KOPT-K1 (cell line): ENCODE data around the gene RB1.
"Not testable (repeated sequence)": the region's sequence is repeated elsewhere in the genome, so short reads cannot be mapped to it uniquely, and the experiment has no call there.

Experiments used
- H3K27ac ChIP-seq: fragments of 200-600 bp; sonication (generic); 2 replicates; pipeline ENCODE4 v1.5.1; 2016; ENCODE audit warnings: antibody characterized with exemption, mild to moderate bottlenecking, low read depth, low read length; ENCODE audit not compliant: poor library complexity, severe bottlenecking
- H3K36me3 ChIP-seq: fragments of 200-600 bp; sonication (generic); 2 replicates; pipeline ENCODE4 v1.5.1; 2017; ENCODE audit warnings: antibody characterized with exemption, mild to moderate bottlenecking, low read length, moderate library complexity; ENCODE audit not compliant: insufficient read depth
- H3K9me3 ChIP-seq: fragments of 200-600 bp; sonication (generic); 2 replicates; pipeline ENCODE4 v1.5.1; 2017; ENCODE audit warnings: antibody characterized with exemption, low read length, mild to moderate bottlenecking; ENCODE audit not compliant: insufficient read depth, poor library complexity, severe bottlenecking

The RB1 gene

DNA sequence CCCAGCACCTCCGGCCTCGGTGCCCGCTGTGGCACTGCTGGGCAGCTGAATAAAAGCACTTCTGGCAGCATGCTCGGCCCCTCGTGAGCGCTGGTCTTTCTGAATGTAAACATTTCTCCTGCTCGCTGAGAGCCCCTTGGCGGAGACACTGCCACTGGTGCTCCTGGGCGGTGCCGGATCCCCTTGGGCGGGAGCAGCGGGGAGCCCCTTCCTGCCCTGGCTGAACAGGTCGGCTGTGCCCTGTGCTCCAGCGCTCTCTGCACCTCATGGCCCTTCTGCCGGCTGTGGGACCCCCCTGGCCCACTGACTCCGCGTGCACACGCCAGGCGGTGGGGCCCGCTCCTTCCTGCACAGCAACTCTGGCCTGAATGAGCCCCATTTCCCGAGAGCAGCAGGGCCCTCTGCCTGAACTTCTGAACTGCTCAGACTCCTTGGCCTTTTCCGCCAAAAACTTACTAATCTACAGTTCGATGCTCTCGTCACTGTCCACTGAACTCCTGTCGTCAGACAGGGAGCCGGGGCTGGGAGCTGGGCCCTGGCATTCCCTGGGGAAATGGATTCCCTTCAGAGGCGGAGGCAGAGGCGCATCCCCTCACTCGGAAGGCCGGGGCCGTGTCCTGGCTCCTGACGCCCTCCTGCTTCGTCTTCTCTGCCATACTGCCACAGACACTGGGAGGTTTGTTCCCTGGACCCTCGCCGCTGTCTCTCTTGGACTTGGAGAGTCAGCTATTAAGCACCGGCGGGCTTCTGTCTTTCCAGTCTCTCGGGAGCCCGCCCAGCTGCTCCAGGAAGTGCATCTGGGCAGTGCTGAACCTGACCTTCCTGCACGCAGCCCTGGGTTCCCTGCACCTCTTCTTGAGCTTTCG, 14.2 kb downstream of the RB1 start:
- Histone ChIP-seq H3K36me3 (peaks cover 100% of the 10 kb centered on the region), H3K27ac (no peak overlapping the region), H3K9me3 (peaks cover 90% of the 10 kb centered on the region)

DNA sequence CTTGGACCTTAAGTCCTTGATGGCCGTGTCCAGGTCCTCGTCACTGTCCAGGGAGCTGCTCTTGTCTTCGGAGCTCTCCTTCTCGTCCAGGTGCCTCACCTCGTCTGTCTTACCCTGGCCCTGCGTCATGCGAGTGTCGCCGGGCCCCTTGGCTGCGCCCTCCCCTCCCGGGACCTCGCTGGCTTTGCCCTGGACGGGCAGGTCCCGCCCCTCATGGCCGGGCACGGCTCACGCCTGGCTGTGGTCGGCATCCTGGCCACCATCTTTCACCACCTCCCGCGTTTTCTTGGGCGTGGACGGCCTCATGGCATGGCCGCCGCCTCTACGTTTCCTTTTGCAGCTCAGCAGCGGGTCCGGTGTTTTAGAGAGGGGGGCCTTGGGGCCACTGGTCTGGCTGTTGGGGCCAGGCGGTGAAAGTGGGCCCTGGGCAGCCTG, 14.8 kb downstream of the RB1 start:
- Histone ChIP-seq H3K9me3 (peaks cover 88% of the 10 kb centered on the region), H3K27ac (no peak overlapping the region), H3K36me3 (peaks cover 95% of the 10 kb centered on the region)

DNA sequence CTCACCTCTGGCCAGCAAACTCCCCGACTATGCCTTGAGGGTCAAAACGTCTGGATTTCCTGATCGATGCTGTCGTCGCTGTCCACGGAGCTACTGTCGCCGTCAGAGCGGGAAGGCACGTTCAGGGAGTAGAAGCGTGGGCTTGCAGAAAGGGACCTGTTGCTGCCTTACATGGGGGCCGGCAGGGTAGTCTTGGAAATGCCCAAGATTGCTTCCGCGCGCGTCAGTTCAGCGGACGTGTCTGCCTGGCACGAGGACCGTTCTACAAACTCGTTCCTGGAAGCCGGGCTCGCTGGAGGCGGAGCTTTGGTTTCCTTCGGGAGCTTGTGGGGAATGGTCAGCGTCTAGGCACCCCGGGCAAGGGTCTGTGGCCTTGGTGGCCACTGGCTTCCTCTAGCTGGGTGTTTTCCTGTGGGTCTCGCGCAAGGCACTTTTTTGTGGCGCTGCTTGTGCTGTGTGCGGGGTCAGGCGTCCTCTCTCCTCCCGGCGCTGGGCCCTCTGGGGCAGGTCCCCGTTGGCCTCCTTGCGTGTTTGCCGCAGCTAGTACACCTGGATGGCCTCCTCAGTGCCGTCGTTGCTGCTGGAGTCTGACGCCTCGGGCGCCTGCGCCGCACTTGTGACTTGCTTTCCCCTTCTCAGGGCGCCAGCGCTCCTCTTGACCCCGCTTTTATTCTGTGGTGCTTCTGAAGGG, 15.4 kb downstream of the RB1 start:
- no peak overlapping the region for H3K27ac ChIP-seq
- peaks cover 89% of the 10 kb centered on the region for H3K36me3 ChIP-seq
- H3K9me3 ChIP-seq: peaks cover 83% of the 10 kb centered on the region

DNA sequence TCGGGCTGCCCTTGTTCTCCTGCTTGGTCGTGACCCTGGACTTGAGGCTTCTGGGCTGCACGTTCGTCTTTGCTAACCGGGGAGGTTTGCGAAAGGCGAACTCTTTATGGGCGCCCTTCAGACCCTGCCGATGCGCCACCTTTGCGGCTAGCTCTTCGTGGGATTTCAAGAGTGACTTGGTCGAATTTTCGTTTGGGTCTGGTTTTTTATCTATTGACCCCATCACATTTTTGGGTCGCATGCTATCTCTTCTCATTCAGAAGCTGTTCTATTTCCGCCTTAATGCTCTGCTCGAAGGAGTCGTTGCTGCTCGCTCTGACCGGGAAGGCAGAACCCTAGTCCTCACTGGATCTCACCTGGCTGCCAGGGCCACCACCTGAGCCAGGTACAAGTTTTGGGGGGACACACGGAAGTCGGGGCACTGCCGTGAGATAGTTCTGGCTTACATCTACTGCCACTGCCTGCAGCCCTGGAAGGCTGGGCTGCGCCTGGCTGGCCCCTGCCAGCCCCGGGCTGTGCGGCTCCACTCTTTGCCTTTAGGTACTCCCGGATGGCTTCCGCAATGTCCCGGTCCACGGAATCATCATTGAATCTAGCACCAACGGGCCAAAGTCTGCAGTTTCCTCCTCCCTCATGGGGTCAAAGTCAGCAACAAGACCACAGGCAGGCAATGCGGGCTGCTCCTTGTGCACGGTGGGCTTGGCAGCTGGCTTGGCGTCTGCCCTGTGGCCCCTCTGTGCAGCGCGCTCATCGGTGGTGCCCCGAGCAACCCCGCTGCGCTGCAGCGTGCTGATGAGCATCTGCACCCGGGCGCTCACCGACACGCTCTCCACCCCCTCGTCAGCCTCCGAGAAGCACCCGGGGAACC, 16.2 kb downstream of the RB1 start:
- Histone ChIP-seq H3K36me3 (peaks cover 88% of the 10 kb centered on the region), H3K9me3 (peaks cover 80% of the 10 kb centered on the region)

DNA sequence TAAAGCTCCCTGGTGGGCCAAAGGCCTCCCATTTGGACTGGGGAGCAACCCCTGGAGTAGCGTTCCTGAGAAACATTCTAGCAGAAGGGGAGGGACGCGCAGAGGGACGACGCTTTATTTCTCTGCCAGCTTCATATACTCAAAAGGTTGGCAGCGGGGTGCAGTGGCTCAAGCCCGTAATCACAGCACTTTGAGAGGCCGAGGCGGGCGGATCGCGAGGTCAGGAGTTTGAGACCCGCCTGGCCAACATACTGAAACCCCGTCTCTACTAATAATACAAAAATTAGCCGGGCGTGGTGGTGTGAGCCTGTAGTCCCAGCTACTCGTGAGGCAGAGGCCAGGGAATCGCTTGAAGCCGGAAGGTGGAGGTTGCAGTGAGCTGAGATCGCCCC, 16.8 kb downstream of the RB1 start:
- Histone ChIP-seq H3K9me3 (peaks cover 75% of the 10 kb centered on the region), H3K36me3 (peaks cover 88% of the 10 kb centered on the region), H3K27ac (no peak overlapping the region)

More for the DNA sequence above, 16.2 kb downstream of the RB1 start:
- no peak overlapping the region for H3K27ac ChIP-seq

DNA sequence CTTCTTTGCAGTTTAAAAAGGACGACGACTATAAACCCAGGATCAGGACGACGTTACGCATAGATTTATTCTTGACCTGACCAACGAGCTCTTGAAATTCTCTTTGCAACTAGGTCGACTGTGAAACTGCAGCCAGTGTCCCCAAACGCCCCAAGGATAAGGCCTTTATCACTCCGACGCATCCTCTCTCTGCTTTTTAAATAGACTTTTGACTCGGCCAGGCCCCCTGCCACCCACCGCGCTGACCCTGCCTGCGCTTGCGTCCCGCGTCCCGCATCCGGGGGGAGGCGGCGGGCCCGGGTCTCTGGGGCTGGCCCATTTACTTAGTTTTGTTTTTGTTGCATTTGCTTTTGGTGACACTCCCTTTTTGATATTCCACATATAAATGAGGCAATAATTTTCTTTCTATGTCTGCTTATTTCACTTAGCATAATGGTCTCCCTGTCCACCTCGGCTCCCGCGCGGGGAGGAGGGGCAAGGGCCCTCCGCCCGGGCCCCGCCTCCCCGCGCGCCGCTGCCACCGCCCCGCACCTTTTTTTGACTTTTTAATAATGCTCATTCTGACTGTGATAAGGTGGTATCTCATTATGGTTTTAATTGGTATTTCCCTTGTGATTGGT, 17.4 kb downstream of the RB1 start:
- no peak overlapping the region for H3K27ac ChIP-seq
- peaks cover 70% of the 10 kb centered on the region for H3K9me3 ChIP-seq
- peaks cover 87% of the 10 kb centered on the region for H3K36me3 ChIP-seq

DNA sequence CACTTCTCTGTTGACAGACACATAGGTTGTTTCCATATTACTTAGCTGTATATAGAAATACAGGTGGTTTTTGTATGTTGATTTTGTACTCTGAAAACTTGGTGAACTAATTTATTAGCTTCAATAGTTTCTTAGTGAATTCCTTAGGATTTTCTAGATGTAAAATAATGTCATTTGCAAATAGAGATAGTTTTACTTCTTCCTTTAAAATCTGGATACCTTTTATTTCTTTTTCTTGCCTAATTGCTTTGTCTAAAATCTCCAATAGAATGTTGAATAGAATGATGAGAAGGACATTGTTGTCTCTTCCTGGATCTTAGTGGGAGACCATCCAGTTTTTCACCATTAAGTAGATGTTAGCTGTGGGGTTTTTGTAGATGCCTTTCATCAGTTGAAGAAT, 18.7 kb downstream of the RB1 start:
- Histone ChIP-seq H3K9me3 (peaks cover 57% of the 10 kb centered on the region), H3K36me3 (peaks cover 85% of the 10 kb centered on the region), H3K27ac (no peak overlapping the region)

DNA sequence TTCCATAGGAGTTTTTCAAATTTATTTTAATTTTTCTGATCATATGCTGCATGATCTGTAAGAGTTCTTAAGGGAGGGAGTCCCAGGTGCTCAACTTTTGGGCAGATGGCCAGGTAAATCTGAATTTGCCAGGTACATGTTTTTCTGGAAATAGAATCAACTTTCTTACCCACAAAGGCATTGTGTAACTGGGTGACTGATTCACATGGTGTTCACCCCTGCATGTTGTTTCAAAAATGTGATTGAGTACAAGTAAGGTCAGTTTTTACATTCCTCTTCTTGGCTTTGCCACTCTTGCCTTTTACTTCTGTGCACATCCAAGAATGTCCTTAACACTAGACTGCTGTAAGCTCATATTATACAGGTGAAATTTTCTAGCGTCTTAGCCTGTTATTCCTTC, 30.4 kb downstream of the RB1 start:
- H3K36me3 ChIP-seq: peaks cover 52% of the 10 kb centered on the region
- peak overlapping the region; percentile 41 for H3K27ac ChIP-seq
- peaks cover 49% of the 10 kb centered on the region for H3K9me3 ChIP-seq

DNA sequence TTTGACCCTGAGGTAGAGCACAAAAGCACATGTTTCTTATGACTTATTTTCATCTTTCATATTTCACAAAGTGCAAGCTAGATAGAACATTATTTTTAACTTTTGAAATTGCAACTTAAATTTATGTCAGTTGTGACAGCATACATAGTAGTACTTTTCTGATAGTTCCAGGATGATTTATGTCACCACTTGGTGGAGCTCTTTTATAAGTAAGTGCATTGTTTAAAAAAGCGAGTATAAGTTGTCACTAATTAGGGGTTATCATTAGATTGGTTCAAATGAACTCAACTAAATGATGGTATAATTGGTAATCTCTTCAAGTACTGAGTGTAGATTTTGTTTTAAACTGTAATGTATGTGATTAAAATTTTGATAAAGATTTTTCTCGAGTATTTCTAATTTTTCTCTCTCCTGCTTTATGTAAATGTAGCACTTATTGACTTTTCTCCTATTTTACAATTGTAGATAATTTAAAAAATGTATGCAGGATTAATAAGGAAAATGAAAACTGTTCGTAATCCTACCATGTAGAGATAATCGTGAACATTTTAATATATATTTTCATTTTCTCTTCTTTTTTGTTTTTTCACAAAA, 31.1 kb downstream of the RB1 start:
- H3K36me3 ChIP-seq: peaks cover 52% of the 10 kb centered on the region
- peak overlapping the region; percentile 41 for H3K27ac ChIP-seq
- peaks cover 49% of the 10 kb centered on the region for H3K9me3 ChIP-seq

DNA sequence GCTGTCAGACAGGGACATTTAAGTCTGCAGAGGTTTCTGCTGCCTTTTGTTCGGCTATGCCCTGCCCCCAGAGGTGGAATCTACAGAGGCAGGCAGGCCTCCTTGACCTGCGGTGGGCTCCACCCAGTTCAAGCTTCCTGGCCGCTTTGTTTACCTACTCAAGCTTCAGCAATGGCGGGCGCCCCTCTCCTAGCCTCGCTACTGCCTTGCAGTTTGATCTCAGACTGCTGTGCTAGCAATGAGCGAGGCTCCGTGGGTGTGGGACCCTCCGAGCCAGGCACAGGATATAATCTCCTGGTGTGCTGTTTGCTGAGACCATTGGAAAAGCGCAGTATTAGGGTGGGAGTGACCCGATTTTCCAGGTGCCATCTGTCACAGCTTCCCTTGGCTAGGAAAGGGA, 35.6 kb downstream of the RB1 start:
- H3K9me3 ChIP-seq: peaks cover 37% of the 10 kb centered on the region
- H3K36me3 ChIP-seq: peaks cover 66% of the 10 kb centered on the region
- not testable (repeated sequence) for H3K27ac ChIP-seq

DNA sequence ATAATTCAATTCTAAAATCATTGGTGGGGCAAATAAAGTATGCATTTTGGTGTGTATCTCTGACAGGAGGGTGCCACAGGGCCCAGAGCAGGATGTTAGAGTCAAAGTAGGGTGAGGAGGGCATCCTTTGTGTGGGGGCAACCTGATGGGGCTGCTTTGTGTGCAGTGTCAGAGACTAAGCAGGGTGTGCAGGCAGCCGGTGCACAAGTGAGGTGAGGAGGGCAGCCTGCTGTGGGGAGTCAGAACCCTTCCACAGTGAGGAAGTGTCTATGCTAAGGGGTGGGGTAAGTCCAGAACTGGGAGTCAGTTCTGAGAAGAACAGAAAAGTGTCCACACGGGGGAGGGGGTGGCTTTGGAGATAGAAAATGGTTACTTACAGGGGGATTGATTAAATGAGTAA, 40.7 kb downstream of the RB1 start:
- H3K9me3 ChIP-seq: peaks cover 20% of the 10 kb centered on the region
- peaks cover 92% of the 10 kb centered on the region for H3K36me3 ChIP-seq
- H3K27ac ChIP-seq: no peak overlapping the region

DNA sequence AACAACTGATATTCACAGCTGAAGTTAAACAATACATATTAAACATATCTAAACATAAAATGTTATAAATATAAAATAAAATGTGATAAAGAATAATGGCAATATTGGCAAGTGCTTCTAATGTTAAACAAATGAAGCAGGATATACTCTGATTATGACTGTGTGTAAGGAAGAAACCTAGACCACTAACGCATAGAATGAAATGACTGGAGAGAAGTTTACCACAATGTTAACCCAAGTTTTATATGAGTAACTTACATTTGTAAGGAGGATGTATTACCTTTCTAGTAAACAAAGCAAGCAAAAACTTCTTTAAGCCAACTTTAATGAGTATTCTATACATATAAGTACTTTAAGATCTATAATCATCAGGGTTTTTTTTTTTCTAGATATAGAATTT, 43.0 kb downstream of the RB1 start:
- H3K9me3 ChIP-seq: peaks cover 35% of the 10 kb centered on the region
- no peak overlapping the region for H3K27ac ChIP-seq
- H3K36me3 ChIP-seq: peaks cover 93% of the 10 kb centered on the region

DNA sequence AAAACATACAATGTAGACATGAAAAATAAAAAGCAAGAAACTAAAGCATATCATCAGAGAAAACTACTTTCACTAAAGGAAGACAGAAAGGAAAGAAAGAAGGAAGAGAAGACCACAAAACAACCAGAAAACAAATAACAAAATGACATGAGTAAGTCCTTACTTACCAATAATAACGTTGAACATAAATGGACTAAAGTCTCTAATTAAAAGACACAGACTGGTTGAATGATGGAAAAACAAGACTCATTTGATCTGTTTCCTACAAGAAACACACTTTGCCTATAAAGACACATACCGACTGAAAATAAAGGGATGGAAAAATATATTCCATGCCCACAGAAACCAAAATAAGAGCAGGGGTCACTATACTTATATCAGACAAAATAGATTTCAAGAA, 46.0 kb downstream of the RB1 start:
- Histone ChIP-seq H3K36me3 (peaks cover 100% of the 10 kb centered on the region), H3K9me3 (peaks cover 64% of the 10 kb centered on the region), H3K27ac (no peak overlapping the region)

DNA sequence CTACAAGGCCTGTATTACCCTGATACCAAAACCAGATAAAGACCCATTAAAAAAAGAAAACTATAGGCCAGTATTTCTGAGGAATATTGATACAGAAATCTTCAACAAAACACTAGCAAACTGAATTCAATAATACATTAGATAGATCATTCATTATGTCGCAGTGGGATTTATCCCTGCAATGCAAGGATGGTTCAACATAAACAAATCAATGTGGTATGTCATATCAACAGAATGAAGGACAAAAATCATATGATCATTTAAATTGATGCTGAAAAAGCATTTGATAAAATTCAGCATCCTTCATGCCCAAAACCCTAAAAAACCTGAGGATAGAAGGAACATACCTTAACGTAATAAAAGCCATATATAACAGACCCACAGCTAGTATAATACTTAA, 50.0 kb downstream of the RB1 start:
- peaks cover 96% of the 10 kb centered on the region for H3K36me3 ChIP-seq
- peaks cover 66% of the 10 kb centered on the region for H3K9me3 ChIP-seq
- no peak overlapping the region for H3K27ac ChIP-seq
